Activated naive CD4-positive, alpha-beta T cell (primary cell): ENCODE data around the gene SLC24A3.

Source experiments
- DNase-seq, 4 experiments: peaks; one replicate each; lab custom pipeline; 2025; lab: John Stamatoyannopoulos, UW

The SLC24A3 gene

DNA sequence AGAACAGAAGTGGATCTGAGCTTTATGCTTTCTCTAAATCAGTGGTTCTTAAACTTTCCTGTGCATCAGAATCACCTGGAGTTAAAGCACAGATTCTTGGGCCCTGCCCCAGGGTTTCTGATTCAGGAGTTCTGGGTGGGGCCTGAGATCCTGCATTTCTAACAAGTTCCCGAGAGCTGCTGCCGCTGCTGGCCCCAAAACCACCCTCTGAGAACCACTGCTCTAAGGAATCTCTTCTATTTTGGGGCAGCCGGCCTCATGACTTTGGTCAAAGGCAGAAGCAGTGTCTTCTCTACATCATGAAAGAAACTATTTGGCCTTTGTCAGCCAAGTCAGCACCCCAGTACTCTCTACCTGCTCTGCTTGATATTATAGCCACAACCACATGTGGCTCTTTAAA, 503.5 kb downstream of the SLC24A3 start:
- DNase-seq: no peak

DNA sequence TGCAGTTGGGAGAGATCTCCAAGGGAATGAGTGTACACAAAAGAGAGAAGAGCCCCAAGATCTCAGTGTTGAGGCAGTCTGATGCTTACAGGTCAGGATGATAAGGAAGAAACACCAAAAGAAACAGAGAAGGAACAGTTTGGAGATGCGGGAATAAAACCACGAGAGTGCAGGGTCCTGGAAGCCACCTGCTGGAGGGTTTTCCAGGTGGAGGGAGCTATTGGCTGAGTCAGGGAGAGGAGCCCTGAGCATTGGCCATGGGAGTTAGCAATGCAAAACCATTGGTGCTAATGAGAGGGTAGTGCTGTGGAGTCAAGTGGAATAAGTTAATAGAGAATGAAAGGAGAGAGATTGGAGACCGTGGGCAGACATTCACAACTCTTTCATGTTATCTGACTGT, 506.4 kb downstream of the SLC24A3 start:
- no peak for DNase-seq

DNA sequence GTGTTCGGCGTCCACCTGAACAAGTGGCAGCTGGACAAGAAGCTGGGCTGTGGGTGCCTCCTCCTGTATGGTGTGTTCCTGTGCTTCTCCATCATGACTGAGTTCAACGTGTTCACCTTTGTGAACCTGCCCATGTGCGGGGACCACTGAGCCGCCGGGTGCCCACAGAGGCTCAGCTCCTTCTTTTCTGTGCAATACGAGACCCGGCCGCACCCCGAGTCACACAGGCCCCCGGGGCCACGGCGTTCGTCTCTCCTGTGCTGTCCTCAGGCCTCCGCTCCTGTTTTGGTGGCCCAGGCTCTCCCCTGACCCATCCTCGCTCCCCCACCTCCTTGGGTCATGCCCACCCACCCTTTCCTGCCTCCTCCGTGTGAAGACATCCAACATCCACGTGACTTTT, 508.5 kb downstream of the SLC24A3 start:
- DNase-seq: no peak

DNA sequence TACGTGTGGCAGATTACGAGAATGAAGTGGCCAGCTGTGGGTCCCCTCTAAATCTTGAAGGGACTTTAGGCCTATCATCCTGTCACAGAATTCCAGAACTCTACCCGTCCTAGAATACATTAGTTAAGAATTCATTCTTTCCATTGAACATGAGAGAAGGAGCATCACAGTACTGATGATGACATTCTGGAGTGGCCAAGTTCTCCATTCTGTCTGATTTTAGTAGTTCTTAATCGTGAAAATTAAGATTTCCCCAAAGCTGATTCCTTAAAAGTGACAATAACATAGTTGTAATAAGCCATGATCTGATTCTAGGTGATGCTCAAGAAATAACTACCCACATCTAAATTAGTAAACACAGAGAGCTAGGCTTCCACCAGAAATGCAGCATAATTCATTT, 510.6 kb downstream of the SLC24A3 start:
- no peak for DNase-seq

DNA sequence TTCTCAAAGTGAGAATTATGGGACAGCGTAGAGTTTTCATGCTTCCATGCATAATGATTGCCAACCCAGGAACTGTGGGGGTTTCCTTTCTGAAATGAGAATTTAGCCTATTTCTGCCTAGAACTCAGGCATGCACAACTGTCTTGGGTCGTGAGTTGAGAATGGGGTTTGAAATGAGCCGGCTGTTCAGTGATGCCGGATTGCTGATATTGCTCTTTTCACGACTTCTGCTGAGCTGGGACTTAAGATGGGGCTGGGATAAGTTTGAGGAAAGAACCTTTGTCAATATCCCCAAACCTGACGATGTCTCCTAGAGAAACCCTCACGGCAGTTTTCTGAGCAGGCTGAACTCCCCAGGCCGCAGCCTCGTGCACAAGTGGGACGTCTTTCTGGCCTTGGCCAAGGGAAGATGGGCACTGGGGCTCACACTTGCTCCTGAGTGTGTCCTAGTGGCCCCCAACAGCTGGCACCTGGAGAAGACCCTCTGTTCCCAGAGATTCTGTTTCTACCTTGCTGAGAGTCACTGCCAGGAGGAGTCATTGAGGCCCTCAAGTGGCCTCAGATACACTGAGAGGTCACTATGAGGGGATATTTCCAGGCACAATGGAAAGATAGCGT, 511.5 kb downstream of the SLC24A3 start:
- no peak for DNase-seq

DNA sequence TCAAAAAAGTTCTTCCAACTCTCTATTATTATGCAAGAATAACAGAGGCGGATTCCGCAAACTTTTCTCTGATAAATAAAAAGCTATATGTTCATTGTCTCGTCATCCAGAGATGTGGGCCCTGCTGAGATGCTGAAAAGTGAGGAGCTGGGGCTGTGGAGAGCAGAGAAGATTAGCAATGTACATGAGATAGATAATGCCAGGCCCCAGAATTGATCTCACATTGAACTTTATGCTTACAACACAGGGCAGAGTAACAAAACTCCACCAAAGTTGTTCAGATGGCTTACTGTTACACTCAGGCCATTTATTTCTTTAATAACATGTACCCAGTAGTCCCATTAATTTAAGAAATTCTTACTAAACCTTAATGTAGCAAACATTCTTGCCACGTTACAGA, 512.9 kb downstream of the SLC24A3 start:
- DNase-seq: no peak

DNA sequence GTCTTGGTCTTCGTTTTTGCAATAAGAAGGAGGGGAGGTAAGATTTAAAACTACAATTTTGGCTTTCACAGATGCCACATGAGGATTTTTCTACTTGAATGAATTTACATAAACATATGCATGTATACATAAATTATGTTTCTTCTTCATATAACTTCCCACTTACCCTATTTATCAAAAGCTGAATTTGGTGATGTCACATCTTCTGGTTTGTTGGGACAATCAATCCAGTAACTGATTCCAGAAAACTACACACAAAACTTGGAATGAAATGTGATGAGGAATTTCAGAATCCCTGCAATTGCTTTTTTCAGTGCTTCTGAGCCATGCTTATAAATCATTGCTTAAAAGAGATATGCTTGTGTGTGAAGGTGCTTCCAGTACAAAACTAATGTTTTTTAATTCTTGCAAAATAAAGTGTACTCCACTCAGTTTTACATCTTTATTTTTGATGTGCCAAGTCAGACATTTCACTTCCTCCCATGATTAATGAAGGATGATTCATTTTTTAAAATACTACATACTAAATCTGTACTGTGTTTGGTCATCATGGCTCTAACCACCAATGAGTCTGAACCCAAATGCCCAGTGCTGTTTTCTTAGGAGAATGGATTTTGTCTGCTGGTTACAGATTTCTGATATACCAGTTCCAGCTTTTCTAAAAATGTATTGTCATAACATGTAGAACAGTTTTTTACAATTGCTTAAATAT, 513.5 kb downstream of the SLC24A3 start:
- no peak for DNase-seq

DNA sequence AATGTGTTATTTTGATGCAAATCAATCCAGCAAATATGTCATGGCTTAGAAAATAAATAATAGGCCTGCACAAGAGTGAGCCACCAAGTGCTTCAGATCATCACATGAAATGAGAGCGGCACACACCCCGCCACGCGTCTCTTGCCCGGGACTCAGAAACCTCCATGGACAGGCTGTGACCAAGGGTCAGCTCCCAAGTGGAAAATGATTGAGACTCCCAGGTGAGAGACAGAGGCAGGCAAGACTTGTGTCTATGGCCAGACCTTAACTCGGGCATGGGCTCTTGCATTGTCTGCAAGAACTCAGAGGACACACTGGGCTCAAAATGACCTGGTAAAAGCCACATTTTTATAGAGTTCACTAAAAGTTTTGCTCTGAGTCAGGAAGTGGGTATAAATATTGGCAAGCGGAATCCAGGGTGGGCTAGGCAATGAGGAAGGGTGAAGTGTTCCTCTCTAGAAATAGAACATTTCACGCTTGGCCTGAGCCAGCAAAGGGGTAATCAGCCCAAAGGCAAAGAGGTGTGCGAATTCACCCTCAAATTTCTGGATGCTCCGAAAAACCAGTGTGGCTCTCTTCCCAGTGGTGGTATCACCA, 514.9 kb downstream of the SLC24A3 start:
- no peak for DNase-seq

DNA sequence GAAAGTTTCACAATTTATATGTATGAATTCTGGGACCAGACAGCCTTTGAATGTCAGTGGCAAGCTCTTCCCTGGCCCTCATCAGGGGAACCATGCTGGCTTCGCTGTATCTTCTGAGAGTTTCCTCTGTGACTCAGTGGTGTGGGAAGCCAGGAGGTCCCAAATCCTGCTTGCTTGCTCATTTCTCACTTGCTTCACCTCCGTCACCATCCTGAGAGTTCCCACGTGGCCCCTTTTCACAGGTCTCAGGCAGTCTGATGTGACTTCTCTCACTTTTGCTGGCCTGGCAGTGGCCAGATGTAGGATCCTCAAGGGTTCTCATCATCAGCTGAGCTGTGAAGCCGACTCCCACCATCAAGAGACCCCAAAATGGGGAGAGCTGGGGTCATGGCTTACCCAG, 517.2 kb downstream of the SLC24A3 start:
- no peak for DNase-seq

DNA sequence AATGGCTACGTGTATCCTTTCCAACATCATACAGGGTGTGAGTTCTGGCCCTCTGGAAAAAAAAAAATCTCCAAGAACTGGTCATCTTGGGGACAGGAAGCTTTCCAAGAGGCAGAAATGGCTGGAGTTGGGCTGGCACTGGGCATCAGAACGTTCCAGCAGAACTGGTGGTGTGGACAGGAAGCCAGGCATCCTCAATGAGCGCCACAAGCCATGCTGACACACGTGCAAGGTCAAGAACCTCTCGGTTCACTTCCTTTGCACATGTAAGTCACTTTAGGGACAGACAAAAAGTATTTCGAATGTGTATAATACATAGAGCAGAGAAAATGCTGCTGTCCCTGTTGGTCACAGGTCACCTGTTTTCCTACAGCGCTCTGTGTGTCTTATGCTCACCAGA, 518.3 kb downstream of the SLC24A3 start:
- no peak for DNase-seq

DNA sequence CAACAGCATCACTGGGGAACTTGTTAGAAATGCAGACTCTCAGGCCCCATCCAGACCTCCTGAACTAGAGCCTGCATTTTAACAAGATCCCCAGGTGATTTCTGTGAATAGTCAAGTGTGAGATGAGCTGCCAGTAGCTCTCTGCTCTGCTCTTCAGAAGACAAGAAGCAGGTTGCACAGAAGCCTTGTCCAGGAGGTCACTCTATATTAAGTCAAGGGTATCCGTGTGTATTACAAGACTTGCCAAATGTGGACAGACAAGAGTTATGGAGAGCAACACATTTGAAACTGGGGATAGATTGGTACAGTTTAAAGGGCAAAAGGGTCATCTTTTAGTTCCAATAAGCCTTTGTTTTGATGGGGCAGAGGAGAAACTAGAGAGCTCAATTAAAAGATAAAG, 522.4 kb downstream of the SLC24A3 start:
- no peak for DNase-seq

DNA sequence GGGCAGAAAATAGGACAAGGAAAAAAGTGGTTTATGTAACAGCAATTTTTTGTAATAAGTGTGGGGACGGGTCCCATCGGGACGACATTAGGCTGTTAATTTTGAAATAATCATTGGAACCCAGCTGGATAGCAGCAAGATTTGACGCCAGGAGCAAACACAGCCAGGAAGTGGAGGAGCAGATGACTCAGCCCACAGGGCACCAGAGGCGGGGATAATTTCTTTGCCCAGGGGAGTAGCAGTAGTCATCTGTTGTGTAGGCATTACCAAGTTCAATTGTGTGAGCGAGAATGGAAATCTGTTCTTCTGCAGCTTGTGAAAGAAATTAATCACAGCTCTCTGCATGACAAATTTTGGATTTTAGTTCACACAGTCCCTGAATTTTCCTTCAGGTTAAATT, 523.0 kb downstream of the SLC24A3 start:
- no peak for DNase-seq

DNA sequence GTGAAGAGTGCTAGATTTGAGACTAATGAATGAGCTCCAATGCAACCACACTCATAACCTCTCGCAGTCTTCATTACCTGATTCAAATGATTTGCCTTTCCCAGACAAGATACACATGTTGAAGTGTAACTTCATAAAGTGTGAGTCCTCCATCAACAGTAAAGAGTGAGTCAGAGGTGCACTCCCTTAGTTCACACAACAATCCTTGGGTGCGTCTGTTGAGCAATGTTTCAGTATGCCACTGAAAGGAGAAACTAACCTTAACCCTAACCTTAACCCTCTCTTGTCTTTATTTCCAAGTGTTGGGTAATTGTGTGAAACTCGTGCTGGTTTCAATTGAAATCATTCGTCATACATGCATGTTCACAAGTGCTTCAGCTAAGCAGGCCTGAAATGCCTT, 524.6 kb downstream of the SLC24A3 start:
- DNase-seq: no peak

DNA sequence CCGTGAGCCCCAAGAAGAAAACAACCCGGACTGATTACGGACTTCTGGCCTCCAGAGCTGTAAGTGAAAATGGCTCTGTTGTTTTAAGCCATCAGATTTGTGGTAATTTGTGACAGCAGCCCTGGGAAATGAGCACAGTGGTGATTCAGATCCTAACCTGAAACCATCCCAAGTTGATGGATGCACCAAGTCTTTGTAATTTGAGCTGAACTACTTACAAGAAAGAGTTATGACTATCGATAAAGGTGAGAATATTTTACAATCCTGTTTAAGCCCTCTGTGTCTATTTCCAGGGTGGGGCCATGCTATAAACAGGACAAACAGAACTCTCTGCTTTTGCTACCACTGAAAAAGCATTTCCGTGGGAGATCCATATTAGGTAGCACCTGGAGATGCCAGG, 526.5 kb downstream of the SLC24A3 start:
- no peak for DNase-seq

DNA sequence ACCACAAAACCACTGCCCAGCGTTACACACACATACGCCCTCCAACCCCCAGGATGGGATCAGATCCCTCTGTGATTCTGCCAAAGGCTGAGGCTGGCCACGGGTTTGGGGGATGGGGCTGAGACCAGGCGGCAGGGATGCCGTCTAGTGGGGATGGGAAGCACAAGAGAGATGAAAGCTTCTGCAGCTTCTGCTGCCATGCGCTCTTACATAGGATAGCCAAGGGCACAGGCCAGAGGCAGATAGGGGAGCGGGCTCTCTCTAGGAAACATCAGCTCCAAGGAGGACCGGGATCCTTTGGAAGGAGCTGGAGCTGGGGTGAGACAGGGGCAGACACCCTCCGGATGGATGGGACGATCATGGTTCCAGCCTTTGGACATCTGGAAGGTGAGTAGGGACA, 526.9 kb downstream of the SLC24A3 start:
- no peak for DNase-seq

DNA sequence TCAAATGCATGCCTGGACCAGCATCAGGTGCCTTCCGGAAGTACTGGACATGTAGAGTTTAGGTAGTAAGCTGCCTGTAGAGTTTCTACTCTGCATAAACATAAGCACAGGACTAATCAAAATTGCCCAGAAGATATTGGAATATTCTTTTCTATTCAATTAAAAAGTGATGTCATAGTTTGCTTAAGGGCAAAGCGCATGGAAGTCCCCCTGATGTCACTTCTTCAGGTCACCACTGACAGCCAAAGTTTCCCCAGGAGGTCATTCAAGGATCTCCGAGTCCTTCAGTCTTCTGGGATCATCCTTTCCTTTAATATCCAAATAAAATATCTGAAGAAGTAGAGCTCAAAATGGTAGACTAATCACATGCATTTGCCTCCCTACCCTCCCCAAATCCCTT, 528.1 kb downstream of the SLC24A3 start:
- DNase-seq: no peak

DNA sequence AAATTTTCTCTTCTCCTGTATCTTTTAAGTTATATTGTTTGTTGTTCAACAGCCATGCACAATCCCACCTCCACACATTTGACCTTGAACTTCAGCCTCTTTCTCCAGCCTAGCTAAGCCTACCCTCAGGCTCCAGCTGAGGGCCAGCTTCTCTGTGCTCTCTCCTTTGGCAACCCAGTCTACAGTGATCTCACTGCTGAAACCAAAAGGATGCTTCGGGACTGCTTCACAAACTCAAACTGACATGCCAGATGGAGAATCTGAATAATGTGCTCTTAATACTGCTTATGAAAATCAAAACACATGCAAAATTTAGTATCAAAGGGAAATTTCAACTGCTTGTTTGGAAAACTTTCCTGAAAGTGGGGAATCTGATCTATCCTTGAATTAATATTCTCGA, 529.5 kb downstream of the SLC24A3 start:
- DNase-seq: no peak

DNA sequence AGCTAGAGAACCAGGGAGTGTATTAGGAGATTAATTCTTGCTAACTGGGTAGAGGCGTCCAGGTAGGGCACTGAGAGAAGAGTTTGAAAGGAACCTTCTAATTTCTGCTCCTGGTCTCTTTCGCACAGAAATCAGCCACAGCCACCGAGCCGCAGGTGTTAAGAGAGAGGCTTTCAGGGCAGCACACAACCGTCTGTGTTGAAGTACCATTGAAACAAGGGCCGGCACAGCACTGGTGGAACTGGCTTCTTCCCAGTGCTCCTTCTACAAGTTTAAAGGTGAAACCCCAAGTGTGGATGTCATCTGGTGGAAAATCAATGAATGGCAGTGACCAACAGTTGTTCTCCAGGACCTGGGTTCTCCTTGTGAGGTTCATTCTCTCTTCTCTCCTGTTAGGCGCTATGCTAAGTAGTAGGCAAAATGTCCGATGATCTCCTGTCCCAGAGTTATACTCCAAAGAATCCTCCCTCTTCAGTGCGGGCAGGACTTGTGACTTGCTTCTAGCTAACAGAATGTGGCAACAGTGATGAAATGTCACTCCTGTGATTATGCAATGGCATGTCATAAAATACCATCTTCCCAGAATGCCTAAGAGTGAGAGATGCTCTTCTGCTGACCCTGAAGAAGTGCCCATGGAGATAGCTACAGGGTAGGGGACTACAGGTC, 530.7 kb downstream of the SLC24A3 start:
- no peak for DNase-seq

DNA sequence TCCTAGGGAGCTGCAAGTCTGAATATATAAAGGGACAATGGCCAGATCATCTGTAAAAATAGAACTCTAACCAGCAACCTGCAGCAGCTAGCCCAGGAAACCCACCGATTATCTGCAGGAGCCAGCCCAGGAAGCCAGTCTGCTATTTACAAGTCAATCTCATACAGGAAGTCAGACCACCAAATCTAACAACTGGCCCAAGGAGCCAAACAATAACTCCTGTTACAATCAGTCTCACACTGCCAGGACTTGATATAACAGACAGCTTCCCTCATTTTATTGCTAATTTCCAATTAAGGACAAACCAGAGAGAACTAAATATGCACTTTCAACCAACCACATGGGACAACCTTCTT, 531.2 kb downstream of the SLC24A3 start:
- no peak for DNase-seq

DNA sequence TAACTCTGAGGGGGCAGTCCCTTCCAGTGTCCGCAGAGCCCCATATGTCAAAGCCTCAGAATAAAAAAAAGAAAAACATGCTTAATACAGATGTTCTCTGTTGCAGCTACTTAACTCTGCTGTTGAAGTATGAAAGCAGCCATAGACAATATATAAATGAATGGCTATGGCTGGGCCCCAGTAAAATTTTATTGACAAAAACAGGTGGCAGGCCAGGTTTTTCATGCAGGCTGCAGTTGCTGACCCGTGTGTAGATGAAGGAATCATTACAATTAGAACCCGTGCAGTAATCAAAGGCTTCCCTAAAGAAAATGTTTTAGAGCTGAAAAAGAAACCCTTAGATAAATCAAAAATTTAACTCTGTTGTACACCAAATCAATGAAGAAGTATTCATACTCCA, 532.7 kb downstream of the SLC24A3 start:
- DNase-seq: no peak

DNA sequence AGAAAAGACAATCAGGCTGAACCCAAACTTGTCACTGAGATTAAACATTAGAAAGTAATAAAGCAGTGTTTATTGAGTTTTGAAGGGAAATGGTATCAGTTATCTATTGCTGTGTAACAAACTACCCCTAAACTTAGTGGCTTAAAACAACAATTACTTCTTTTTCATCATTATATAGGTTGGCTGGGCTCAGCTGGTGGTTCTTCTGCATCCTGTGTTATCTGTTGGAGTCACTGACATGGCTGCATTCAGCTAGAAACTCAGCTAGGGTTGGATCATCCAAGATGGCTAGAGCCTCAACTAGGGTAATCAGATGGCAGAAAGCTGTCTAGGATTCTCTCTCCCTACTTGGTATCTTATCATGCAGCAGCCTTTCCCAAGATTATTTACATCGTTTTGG, 533.1 kb downstream of the SLC24A3 start:
- no peak for DNase-seq

DNA sequence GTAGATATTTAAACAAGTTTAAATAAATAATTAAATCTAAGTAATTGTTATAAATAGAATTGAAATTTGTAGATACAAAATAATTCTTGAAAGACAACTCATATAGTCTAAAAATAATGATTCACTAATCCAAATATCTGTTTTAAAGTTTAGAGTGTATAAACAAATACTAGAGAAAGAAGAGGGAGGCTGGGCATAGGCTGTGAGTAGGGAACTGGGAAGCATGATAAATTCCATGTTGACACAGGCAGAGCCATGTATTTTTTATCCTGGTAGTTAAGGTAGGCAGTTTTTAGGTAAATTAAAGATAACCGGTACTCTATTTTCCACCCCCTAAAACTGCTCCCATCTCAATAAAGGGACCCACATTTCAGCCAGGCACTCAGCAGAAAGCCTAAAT, 534.0 kb downstream of the SLC24A3 start:
- DNase-seq: no peak

DNA sequence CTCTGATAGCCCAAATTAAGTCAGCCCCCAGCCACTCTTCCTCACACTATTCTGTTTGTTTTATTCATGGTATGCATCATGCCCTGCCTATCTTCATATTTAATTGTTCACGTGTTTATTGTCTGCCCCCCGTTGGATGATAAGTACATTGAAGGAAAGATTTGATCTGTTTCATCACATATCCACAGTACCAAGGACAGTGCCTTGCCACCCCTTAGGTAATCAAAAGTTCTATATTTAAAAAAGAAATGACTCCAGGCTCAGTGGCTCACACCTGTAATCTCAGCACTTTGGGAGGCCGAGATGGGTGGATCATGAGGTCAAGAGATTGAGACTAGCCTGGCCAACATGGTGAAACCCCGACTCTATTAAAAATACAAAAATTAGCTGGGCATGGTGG, 535.5 kb downstream of the SLC24A3 start:
- no peak for DNase-seq
